ENCODE results near the gene MGMT.

DNA sequence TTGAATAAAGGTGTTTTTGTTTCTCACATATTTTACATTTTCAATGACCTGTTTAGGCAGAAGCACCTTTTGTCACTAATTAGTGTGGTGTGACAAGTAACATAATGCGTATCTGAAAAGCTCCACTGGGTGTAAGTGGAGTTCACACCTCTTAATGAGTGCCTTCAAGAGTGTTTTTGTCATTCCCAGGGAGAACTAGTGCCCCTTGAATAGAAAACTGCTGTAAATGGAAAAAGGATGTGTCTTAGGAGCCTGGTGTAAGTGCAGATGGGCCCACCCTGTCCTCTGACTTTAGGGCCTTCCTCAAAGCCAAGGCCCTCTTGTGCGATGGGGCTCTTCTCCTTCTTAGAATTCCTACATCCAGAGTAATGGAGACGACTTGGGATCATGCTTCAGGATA lies 170.0 kb downstream of the MGMT start:
- TF ChIP-seq POLR2AphosphoS5 (IDR thresholded peaks at IDR 0.05), result no peak
- no peak for TF ChIP-seq POLR2A (IDR thresholded peaks at IDR 0.05)
- TF ChIP-seq, protein P1, sequence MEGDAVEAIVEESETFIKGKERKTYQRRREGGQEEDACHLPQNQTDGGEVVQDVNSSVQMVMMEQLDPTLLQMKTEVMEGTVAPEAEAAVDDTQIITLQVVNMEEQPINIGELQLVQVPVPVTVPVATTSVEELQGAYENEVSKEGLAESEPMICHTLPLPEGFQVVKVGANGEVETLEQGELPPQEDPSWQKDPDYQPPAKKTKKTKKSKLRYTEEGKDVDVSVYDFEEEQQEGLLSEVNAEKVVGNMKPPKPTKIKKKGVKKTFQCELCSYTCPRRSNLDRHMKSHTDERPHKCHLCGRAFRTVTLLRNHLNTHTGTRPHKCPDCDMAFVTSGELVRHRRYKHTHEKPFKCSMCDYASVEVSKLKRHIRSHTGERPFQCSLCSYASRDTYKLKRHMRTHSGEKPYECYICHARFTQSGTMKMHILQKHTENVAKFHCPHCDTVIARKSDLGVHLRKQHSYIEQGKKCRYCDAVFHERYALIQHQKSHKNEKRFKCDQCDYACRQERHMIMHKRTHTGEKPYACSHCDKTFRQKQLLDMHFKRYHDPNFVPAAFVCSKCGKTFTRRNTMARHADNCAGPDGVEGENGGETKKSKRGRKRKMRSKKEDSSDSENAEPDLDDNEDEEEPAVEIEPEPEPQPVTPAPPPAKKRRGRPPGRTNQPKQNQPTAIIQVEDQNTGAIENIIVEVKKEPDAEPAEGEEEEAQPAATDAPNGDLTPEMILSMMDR (IDR thresholded peaks at IDR 0.05), result no peak
